ENCODE measurements around the gene EPHA7. TPM values are rescaled to one million over a fixed set of nuclear protein-coding genes. Genes with fewer than 3 reads are reported as not detected.

The EPHA7 gene
- total RNA-seq, 1 experiment from 2014 or later: not detected

DNA sequence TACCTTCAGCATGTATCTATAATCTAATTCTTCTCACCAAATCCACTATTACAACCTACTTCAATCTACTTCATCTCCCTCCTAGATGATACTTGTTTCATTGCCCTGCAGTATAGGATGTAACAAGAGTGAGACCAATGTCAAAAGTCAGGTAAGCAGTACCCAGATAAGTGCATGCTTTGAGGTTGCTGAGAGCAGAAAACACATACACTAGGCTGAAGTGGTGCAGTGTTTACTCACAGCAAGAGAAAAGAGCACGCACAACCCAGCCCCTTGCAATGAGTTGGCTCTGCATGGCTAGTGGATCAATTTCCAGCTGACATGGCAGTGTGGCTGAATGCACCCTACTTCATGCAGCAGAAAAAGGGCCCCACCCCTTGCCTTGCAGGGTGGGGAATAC is 199.9 kb downstream of the EPHA7 start:
- H3K36me3 ChIP-seq (ENCODE audit: control insufficient read depth in 1 of 2, insufficient read depth in 2 of 2, low read length in 2 of 2): no peaks in the 10 kb centered on the region
- H3K27ac ChIP-seq (ENCODE audit: low read depth, low read length): no peak overlapping the region
- DNase-seq (ENCODE audit: low read depth, low spot score): no peak
- no peak overlapping the region for H2AFZ ChIP-seq (ENCODE audit: low read depth, low read length, poor library complexity, severe bottlenecking)
- POLR2A ChIA-PET: no interaction called here
- TF ChIP-seq, protein P1, sequence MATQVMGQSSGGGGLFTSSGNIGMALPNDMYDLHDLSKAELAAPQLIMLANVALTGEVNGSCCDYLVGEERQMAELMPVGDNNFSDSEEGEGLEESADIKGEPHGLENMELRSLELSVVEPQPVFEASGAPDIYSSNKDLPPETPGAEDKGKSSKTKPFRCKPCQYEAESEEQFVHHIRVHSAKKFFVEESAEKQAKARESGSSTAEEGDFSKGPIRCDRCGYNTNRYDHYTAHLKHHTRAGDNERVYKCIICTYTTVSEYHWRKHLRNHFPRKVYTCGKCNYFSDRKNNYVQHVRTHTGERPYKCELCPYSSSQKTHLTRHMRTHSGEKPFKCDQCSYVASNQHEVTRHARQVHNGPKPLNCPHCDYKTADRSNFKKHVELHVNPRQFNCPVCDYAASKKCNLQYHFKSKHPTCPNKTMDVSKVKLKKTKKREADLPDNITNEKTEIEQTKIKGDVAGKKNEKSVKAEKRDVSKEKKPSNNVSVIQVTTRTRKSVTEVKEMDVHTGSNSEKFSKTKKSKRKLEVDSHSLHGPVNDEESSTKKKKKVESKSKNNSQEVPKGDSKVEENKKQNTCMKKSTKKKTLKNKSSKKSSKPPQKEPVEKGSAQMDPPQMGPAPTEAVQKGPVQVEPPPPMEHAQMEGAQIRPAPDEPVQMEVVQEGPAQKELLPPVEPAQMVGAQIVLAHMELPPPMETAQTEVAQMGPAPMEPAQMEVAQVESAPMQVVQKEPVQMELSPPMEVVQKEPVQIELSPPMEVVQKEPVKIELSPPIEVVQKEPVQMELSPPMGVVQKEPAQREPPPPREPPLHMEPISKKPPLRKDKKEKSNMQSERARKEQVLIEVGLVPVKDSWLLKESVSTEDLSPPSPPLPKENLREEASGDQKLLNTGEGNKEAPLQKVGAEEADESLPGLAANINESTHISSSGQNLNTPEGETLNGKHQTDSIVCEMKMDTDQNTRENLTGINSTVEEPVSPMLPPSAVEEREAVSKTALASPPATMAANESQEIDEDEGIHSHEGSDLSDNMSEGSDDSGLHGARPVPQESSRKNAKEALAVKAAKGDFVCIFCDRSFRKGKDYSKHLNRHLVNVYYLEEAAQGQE (IDR thresholded peaks at IDR 0.05; ENCODE audit: low read depth): no peak
- no peak for TF ChIP-seq ZFX (IDR thresholded peaks at IDR 0.05)
- TF ChIP-seq CBX3 (IDR thresholded peaks at IDR 0.05; ENCODE audit: low read depth): no peak
- TF ChIP-seq POLR2A (IDR thresholded peaks at IDR 0.05; ENCODE audit: borderline replicate concordance, extremely low read depth, insufficient read depth, insufficient read length): no peak
- H3K4me2 ChIP-seq (ENCODE audit: low read length): no peak overlapping the region
- H3K4me1 ChIP-seq (ENCODE audit: control insufficient read depth in 1 of 2, insufficient read depth in 2 of 2, low read length in 2 of 2): no peaks in the 10 kb centered on the region
- no peak overlapping the region for H3K4me3 ChIP-seq (replicated peaks in 1 of 2; ENCODE audit: low read depth in 1 of 2, low read length in 2 of 2)
- H4K20me1 ChIP-seq (ENCODE audit: insufficient read depth): no peaks in the 10 kb centered on the region
- no peaks in the 10 kb centered on the region for H3K27me3 ChIP-seq (ENCODE audit: insufficient read depth, low read length)
- CTCF ChIA-PET: no interaction called here
- no TSS peak for BruUV-seq (replicated peaks)
- H3K9me3 ChIP-seq (ENCODE audit: control insufficient read depth in 1 of 2, insufficient read depth in 1 of 2, low read depth in 1 of 2, low read length in 2 of 2): peaks cover 0 to 11% of the 10 kb centered on the region in 2 experiments; a peak in 2 of 4 replicates
- RAD21 ChIA-PET (ENCODE audit: low non-redundant PET in 1 of 2, low total read pairs in 2 of 2, uncharacterized antibody in 2 of 2, unreplicated experiment in 2 of 2): no interaction called here
- H3K79me2 ChIP-seq (ENCODE audit: insufficient read depth, low read length): no peaks in the 10 kb centered on the region
- ATAC-seq: no peak
- intact Hi-C loops (cut with micrococcal nuclease): no loop called here
- H3K9me2 ChIP-seq (ENCODE audit: insufficient read depth): no peaks in the 10 kb centered on the region
- no peak overlapping the region for H3K9ac ChIP-seq (ENCODE audit: low read length)

DNA sequence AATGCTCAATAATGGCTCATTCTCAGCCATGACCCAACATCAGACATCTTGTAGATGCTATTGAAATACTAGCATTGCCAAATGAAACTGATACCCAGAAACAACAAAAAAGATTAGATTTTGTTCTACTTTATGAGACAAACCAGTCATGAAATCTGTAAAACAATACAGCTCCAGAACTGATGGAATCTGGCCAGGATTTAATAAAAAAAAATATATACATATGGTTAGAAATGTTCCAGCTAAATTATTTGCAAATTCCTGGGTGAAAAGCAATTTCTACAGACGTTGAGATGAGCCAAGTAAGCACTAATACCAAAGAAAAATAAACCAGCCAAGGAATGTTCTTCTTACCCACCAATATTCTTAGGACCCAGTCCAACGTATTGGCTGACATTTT is 201.3 kb downstream of the EPHA7 start:
- ChIA-PET RAD21 (ENCODE audit: low non-redundant PET in 1 of 2, low total read pairs in 2 of 2, uncharacterized antibody in 2 of 2, unreplicated experiment in 2 of 2) (no interaction called here), POLR2A (no interaction called here), CTCF (no interaction called here)
- Histone ChIP-seq H3K9me2 (ENCODE audit: insufficient read depth) (no peaks in the 10 kb centered on the region), H3K79me2 (ENCODE audit: insufficient read depth, low read length) (no peaks in the 10 kb centered on the region), H3K4me2 (ENCODE audit: low read length) (no peak overlapping the region), H3K27me3 (ENCODE audit: insufficient read depth, low read length) (no peaks in the 10 kb centered on the region), H3K36me3 (ENCODE audit: control insufficient read depth in 1 of 2, insufficient read depth in 2 of 2, low read length in 2 of 2) (no peaks in the 10 kb centered on the region), H2AFZ (ENCODE audit: low read depth, low read length, poor library complexity, severe bottlenecking) (no peak overlapping the region), H3K9me3 (ENCODE audit: control insufficient read depth in 1 of 2, insufficient read depth in 1 of 2, low read depth in 1 of 2, low read length in 2 of 2) (peaks cover 0 to 11% of the 10 kb centered on the region in 2 experiments; a peak in 2 of 4 replicates), H3K4me3 (replicated peaks in 1 of 2; ENCODE audit: low read depth in 1 of 2, low read length in 2 of 2) (no peak overlapping the region), H3K4me1 (ENCODE audit: control insufficient read depth in 1 of 2, insufficient read depth in 2 of 2, low read length in 2 of 2) (no peaks in the 10 kb centered on the region), H3K9ac (ENCODE audit: low read length) (no peak overlapping the region), H3K27ac (ENCODE audit: low read depth, low read length) (no peak overlapping the region), H4K20me1 (ENCODE audit: insufficient read depth) (no peaks in the 10 kb centered on the region)
- DNase-seq (ENCODE audit: low read depth, low spot score) (no peak), ATAC-seq (no peak)
- no TSS peak for BruUV-seq (replicated peaks)
- intact Hi-C loops (cut with micrococcal nuclease): no loop called here
- TF ChIP-seq EGR1 (IDR thresholded peaks at IDR 0.05; ENCODE audit: low read depth): no peak
- TF ChIP-seq POLR2A (IDR thresholded peaks at IDR 0.05; ENCODE audit: borderline replicate concordance, extremely low read depth, insufficient read depth, insufficient read length): no peak
- no peak for TF ChIP-seq POLR2AphosphoS5 (IDR thresholded peaks at IDR 0.05; ENCODE audit: low read depth, low read length)
- TF ChIP-seq EZH2 (IDR thresholded peaks at IDR 0.05): no peak
- TF ChIP-seq SP1 (IDR thresholded peaks at IDR 0.05; ENCODE audit: low read depth): no peak
- no peak for TF ChIP-seq CBX3 (IDR thresholded peaks at IDR 0.05; ENCODE audit: low read depth)
- TF ChIP-seq, protein P1 (IDR thresholded peaks at IDR 0.05; ENCODE audit: low read depth): no peak
- no peak for TF ChIP-seq TCF7L2 (IDR thresholded peaks at IDR 0.05; ENCODE audit: borderline replicate concordance, extremely low read depth, insufficient read depth, insufficient read length)
- TF ChIP-seq SIN3A (IDR thresholded peaks at IDR 0.05; ENCODE audit: low read depth): no peak
- no peak for TF ChIP-seq SRF (IDR thresholded peaks at IDR 0.05; ENCODE audit: low read depth)
- no peak for TF ChIP-seq ELF1 (IDR thresholded peaks at IDR 0.05; ENCODE audit: borderline replicate concordance, low read depth)
- TF ChIP-seq, protein P2, sequence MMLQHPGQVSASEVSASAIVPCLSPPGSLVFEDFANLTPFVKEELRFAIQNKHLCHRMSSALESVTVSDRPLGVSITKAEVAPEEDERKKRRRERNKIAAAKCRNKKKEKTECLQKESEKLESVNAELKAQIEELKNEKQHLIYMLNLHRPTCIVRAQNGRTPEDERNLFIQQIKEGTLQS (IDR thresholded peaks at IDR 0.05): no peak
- TF ChIP-seq FOSL1 (IDR thresholded peaks at IDR 0.05; ENCODE audit: low read depth): no peak
- no peak for TF ChIP-seq JUND (IDR thresholded peaks at IDR 0.05)
- TF ChIP-seq RAD21 (IDR thresholded peaks at IDR 0.05; ENCODE audit: low read depth): no peak
